ENCODE measurements around the gene EEIG1.
A peak's percentile ranks its signal among the peaks of the same experiment; 100 is the strongest.

Gene EEIG1

GRCh38 chr9:127959841-127960409 is 20.9 kb downstream of the EEIG1 start:
- H3K36me3 ChIP-seq (replicated peaks; ENCODE audit: insufficient read depth, low read length) = no peaks in the 10 kb centered on the region
- no peak overlapping the region for H3K27ac ChIP-seq (ENCODE audit: low read length)
- TF ChIP-seq CTCF (IDR thresholded peaks at IDR 0.05; ENCODE audit: low read length) (no peak), EZH2 (optimal IDR thresholded peaks at IDR 0.05; ENCODE audit: low read depth, low read length) (no peak), EZH2phosphoT487 (IDR thresholded peaks at IDR 0.05; ENCODE audit: low read length) (no peak)
- H3K9me2 ChIP-seq (replicated peaks; ENCODE audit: insufficient read depth, low read length) = no peaks in the 10 kb centered on the region
- H3K4me3 ChIP-seq (ENCODE audit: low read length) = no peak overlapping the region
- H3K9me3 ChIP-seq (replicated peaks; ENCODE audit: insufficient read depth, low read length) = no peaks in the 10 kb centered on the region
- peaks cover 12% of the 10 kb centered on the region for H3K4me1 ChIP-seq (ENCODE audit: low read length)
- H3K27me3 ChIP-seq (replicated peaks; ENCODE audit: insufficient read depth, low read length) = no peaks in the 10 kb centered on the region
- peaks cover 93% of the 10 kb centered on the region for H3K79me2 ChIP-seq (ENCODE audit: low read length)
- no peak overlapping the region for H3K4me2 ChIP-seq (ENCODE audit: low read depth, low read length)
- no peak overlapping the region for H3K9ac ChIP-seq (ENCODE audit: low read length)
- H4K20me1 ChIP-seq (ENCODE audit: insufficient read depth, low read length) = no peaks in the 10 kb centered on the region
- H3F3A ChIP-seq (ENCODE audit: insufficient read depth, low read length) = peaks cover 8% of the 10 kb centered on the region
- DNase-seq = no peak
- no peak overlapping the region for H2AFZ ChIP-seq (ENCODE audit: low read length)

- Histone ChIP-seq H3K27ac (ENCODE audit: low read length) (no peak overlapping the region), H3K4me2 (ENCODE audit: low read depth, low read length) (no peak overlapping the region), H3F3A (ENCODE audit: insufficient read depth, low read length) (peaks cover 8% of the 10 kb centered on the region), H3K9me2 (replicated peaks; ENCODE audit: insufficient read depth, low read length) (no peaks in the 10 kb centered on the region), H2AFZ (ENCODE audit: low read length) (no peak overlapping the region), H3K79me2 (ENCODE audit: low read length) (peaks cover 94% of the 10 kb centered on the region), H3K27me3 (replicated peaks; ENCODE audit: insufficient read depth, low read length) (no peaks in the 10 kb centered on the region), H3K4me3 (ENCODE audit: low read length) (no peak overlapping the region), H4K20me1 (ENCODE audit: insufficient read depth, low read length) (no peaks in the 10 kb centered on the region), H3K9me3 (replicated peaks; ENCODE audit: insufficient read depth, low read length) (no peaks in the 10 kb centered on the region), H3K4me1 (ENCODE audit: low read length) (peaks cover 13% of the 10 kb centered on the region), H3K9ac (ENCODE audit: low read length) (no peak overlapping the region), H3K36me3 (replicated peaks; ENCODE audit: insufficient read depth, low read length) (no peaks in the 10 kb centered on the region)
- TF ChIP-seq EZH2 (optimal IDR thresholded peaks at IDR 0.05; ENCODE audit: low read depth, low read length) = no peak
- no peak for DNase-seq
Measured at GRCh38 chr9:127959398-127959797, 21.4 kb downstream of the EEIG1 start.

- H3K27ac ChIP-seq (ENCODE audit: low read length) = no peak overlapping the region
- DNase-seq = no peak
- peaks cover 94% of the 10 kb centered on the region for H3K79me2 ChIP-seq (ENCODE audit: low read length)
- no peak for TF ChIP-seq CTCF (IDR thresholded peaks at IDR 0.05; ENCODE audit: low read length)
- no peak for TF ChIP-seq EZH2phosphoT487 (IDR thresholded peaks at IDR 0.05; ENCODE audit: low read length)
- TF ChIP-seq EZH2 (optimal IDR thresholded peaks at IDR 0.05; ENCODE audit: low read depth, low read length) = no peak
- H3K4me3 ChIP-seq (ENCODE audit: low read length) = no peak overlapping the region
- no peaks in the 10 kb centered on the region for H3K27me3 ChIP-seq (replicated peaks; ENCODE audit: insufficient read depth, low read length)
- no peaks in the 10 kb centered on the region for H4K20me1 ChIP-seq (ENCODE audit: insufficient read depth, low read length)
- H3K9me3 ChIP-seq (replicated peaks; ENCODE audit: insufficient read depth, low read length) = no peaks in the 10 kb centered on the region
- peaks cover 8% of the 10 kb centered on the region for H3F3A ChIP-seq (ENCODE audit: insufficient read depth, low read length)
- H3K4me1 ChIP-seq (ENCODE audit: low read length) = peaks cover 13% of the 10 kb centered on the region
- H3K9ac ChIP-seq (ENCODE audit: low read length) = no peak overlapping the region
- H3K4me2 ChIP-seq (ENCODE audit: low read depth, low read length) = no peak overlapping the region
- no peak overlapping the region for H2AFZ ChIP-seq (ENCODE audit: low read length)
- H3K36me3 ChIP-seq (replicated peaks; ENCODE audit: insufficient read depth, low read length) = no peaks in the 10 kb centered on the region
- no peaks in the 10 kb centered on the region for H3K9me2 ChIP-seq (replicated peaks; ENCODE audit: insufficient read depth, low read length)
Measured at GRCh38 chr9:127958728-127959127, 22.1 kb downstream of the EEIG1 start.

GRCh38 chr9:127955294-127956015 is 25.3 kb downstream of the EEIG1 start:
- H3K27me3 ChIP-seq (replicated peaks; ENCODE audit: insufficient read depth, low read length) = no peaks in the 10 kb centered on the region
- no peak overlapping the region for H2AFZ ChIP-seq (ENCODE audit: low read length)
- peak; percentile 86 for DNase-seq
- H4K20me1 ChIP-seq (ENCODE audit: insufficient read depth, low read length) = no peaks in the 10 kb centered on the region
- no peaks in the 10 kb centered on the region for H3K9me2 ChIP-seq (replicated peaks; ENCODE audit: insufficient read depth, low read length)
- no peaks in the 10 kb centered on the region for H3K36me3 ChIP-seq (replicated peaks; ENCODE audit: insufficient read depth, low read length)
- H3F3A ChIP-seq (ENCODE audit: insufficient read depth, low read length) = peaks cover 8% of the 10 kb centered on the region
- no peak for TF ChIP-seq EZH2 (optimal IDR thresholded peaks at IDR 0.05; ENCODE audit: low read depth, low read length)
- TF ChIP-seq EZH2phosphoT487 (IDR thresholded peaks at IDR 0.05; ENCODE audit: low read length) = no peak
- peak; percentile 82 for TF ChIP-seq CTCF (IDR thresholded peaks at IDR 0.05; ENCODE audit: low read length)
- H3K9me3 ChIP-seq (replicated peaks; ENCODE audit: insufficient read depth, low read length) = no peaks in the 10 kb centered on the region
- H3K9ac ChIP-seq (ENCODE audit: low read length) = peak overlapping the region; percentile 14; the same call in 1 of the 2 replicates
- H3K27ac ChIP-seq (ENCODE audit: low read length) = peak overlapping the region; percentile 43; the same call in 1 of the 2 replicates
- no peak overlapping the region for H3K4me3 ChIP-seq (ENCODE audit: low read length)
- peaks cover 79% of the 10 kb centered on the region for H3K79me2 ChIP-seq (ENCODE audit: low read length)
- H3K4me1 ChIP-seq (ENCODE audit: low read length) = peaks cover 13% of the 10 kb centered on the region
- H3K4me2 ChIP-seq (ENCODE audit: low read depth, low read length) = peak overlapping the region; percentile 49

All from MM.1S (cell line).